OCI-LY3 (cell line): ENCODE data around the gene NACAD.

ENCODE experiments used
- EZH2phosphoT487 ChIP-seq: fragments of 200-600 bp; shearing (Covaris generic); IDR thresholded peaks from 2 replicates; pipeline ENCODE4 v1.6.1; 2018; ENCODE audit warnings: antibody characterized with exemption, mixed run types, low read depth
- TF ChIP-seq, protein P1 (sequence below): fragments of 200-600, 300-600 bp; sonication (generic); IDR thresholded peaks from 2 replicates; pipeline ENCODE4 v1.5.1; 2014; ENCODE audit warnings: antibody characterized with exemption, low read length, low read depth

DNA sequence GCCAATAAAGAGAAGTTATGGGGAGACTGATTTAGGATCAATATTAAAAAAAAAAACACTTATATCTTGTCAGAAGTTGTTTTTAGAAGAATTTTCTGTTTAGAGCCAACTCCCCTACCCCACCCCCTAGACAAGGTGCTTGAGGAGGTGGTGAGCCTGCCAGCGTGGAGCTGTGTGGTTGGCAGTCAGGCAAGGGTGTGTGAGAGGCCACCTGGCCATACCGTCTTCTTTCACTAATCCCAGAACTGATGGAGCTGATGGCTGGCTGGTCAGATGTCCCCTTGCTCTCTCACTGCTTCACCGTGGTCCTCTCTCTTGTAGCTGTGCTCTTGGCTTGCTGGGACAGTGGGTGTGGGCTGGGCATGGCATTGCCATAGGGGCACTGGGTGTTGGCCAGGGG lies 34.3 kb downstream of the NACAD start:
- TF ChIP-seq, protein P1, sequence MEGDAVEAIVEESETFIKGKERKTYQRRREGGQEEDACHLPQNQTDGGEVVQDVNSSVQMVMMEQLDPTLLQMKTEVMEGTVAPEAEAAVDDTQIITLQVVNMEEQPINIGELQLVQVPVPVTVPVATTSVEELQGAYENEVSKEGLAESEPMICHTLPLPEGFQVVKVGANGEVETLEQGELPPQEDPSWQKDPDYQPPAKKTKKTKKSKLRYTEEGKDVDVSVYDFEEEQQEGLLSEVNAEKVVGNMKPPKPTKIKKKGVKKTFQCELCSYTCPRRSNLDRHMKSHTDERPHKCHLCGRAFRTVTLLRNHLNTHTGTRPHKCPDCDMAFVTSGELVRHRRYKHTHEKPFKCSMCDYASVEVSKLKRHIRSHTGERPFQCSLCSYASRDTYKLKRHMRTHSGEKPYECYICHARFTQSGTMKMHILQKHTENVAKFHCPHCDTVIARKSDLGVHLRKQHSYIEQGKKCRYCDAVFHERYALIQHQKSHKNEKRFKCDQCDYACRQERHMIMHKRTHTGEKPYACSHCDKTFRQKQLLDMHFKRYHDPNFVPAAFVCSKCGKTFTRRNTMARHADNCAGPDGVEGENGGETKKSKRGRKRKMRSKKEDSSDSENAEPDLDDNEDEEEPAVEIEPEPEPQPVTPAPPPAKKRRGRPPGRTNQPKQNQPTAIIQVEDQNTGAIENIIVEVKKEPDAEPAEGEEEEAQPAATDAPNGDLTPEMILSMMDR, result no peak
- no peak for TF ChIP-seq EZH2phosphoT487
